Activated T-helper 9 cell treated with anti-CD3 and anti-CD28 coated beads, Interleukin-2, amount 50 U/mL, for 16 hours (primary cell): ENCODE data around the gene NUFIP2.
"Not testable (repeated sequence)": the region's sequence is repeated elsewhere in the genome, so short reads cannot be mapped to it uniquely, and the experiment has no call there.

ENCODE experiments used
- DNase-seq: peaks from one replicate; pipeline ENCODE4 v3.0.0-alpha.2; 2020; ENCODE audit warnings: low read depth

The NUFIP2 gene

DNA sequence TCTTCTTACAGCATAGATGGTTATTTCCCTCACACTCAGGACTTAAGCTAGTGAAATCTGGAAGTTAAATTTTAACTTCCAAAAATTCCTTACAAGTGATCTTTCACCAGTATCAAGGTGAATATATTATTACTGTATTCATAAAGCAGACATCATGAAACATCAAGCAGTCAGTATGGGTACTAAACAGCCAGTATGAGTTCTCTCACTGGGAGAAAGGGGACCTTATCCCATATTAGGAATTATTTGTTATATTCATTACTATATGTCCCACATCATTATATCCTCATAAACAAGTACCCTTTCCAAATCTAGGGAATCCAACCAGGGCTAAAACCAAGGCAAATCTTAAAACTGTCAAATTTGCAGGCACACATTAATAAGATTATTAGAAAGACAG, 15.3 kb downstream of the NUFIP2 start:
- DNase-seq: no peak

DNA sequence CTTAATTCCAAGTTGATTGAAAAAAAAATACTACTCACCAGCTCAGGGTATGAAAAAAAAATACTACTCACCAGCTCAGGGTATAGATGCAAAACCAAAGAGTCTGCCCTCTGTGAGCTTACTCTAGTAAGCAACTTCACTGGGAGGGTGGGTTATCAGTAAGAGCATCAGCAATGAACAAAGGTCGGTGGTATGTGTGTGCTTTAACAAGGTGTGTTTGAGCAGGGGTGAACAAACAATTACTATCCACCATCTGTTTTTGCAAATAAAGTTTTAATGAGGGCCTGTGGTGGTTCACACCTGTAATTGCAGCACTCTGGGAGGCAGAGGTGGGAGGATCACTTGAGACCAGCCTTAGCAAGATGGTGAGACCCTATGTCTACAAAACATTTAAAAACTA, 20.0 kb downstream of the NUFIP2 start:
- no peak for DNase-seq

DNA sequence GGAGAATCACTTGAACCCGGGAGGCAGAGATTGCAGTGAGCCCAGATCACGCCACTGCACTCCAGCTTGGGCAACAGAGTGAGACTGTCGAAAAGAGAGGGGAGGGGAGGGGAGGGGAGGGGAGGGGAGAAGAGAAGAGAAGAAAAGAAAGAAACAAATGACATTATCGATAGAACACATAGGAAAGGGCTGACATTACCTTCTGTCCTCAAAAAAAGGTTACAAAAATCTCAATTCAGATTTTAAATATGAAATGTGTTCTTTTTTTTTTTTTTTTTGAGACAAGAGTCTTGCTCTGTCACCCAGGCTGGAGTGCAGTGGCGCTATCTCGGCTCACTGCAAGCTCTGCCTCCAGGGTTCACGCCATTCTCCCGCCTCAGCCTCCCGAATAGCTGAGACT, 22.0 kb downstream of the NUFIP2 start:
- DNase-seq: not testable (repeated sequence)

DNA sequence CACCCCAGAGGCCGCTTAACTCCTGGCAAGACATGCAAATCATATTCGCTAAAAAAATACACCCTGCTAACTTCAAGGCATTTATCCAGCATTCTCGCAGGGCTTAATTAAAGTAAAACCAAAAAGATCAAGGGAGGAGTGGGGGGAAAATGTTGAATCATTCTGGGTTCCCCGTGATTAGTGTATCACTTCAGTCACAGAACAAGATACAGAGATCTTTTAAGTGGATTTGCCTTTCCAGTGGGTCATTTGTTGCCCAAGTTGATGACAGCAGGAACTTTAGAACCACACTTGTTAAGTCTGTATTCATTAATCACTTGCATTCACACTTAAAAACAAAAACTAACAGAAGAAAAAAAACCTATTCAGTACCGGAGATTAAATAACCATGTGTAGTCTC, 30.0 kb downstream of the NUFIP2 start:
- DNase-seq: no peak

DNA sequence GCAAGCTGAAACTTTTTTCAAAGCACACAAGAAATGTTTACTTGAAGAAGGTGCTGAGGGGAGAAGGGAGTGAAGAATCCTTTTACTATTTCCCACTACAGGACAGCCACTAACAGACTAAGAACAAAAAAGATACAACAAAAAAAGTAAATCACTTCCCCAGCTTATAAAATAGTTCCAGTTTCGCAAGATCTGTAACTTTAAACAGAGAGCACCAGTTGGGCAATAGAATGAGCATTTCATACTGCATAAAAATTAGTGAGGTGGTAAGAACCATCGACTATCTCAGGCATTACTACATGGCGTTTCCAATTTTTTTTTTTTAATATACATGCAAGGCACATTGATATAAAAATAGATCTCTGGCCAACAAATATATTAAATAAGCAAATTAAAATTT, 36.2 kb downstream of the NUFIP2 start:
- no peak for DNase-seq

DNA sequence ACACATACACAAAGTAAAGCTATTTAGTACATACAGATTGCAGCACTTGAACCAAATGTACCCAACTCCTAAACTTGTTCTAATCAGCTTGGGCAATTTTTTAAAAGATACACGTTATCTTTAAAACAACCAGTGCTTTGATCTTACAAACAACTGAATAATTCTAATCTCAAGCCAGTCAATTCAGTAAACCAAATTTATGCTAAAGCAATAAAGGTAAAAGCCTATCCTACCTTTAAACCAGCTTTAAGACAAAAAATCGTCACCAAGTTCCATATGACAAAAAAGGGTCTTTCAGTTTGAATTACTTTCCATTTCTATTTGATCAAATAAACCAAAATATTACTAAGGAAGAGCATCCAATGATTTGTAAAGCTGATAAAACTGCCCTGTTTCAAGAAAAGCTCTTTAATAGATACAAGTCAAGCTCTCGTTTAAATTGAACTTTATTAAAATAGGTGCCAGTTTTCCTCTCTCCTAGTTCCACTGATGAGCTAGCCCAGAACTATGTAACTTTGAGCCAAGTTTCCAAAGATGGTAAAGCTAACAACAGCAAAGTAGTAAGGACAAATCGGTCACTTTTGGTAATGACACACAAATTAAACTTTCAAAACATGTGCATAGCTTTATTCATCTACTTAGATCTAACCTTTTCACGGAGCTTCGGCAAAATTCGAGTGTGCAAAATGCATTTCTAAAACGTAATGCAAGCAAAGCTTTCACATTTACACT, 37.0 kb downstream of the NUFIP2 start:
- DNase-seq: no peak

DNA sequence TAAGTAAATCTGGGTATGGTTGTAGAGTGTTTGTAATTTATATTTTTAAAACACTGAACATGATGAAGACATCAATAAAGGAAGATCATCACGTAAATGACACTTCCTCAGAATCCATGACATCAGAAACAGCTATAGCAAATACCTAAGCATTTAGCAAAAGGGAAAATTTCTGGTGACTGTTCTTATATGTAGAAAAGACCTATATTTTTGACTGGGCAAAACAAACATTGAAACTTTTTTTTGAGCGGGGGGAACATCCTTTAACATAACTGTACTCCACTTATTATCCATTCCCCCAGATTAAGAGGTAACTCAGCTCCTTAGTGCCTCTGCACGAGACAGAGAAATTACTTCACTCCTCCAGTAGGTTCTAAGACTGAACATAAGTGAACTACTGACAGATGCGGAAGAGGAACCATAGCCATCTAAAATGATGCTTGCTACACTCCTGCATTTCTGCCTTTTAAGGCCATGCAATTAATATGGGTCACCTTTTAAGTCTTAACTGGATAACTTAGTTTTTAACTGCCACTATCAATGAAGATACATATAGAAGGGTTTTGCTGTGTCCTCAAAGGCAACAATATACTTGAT, 37.9 kb downstream of the NUFIP2 start:
- no peak for DNase-seq

DNA sequence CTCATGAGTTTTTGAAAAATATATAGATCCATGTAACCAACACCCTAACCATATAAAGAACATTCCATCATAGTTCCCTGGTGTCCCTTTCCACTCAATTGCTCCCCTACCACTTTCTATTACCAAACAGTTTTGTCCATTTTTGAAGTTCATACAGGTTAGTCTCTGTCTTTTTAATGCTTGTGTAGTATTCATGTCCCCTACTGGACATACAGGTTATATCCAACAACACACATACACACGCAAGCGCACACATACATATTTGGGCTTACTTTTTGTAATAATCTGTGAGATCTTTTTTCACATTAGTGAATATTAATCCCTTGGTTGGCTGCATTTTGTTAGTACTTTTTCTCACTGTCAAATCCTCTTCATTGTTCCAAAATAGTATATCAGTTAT, 40.9 kb downstream of the NUFIP2 start:
- no peak for DNase-seq

DNA sequence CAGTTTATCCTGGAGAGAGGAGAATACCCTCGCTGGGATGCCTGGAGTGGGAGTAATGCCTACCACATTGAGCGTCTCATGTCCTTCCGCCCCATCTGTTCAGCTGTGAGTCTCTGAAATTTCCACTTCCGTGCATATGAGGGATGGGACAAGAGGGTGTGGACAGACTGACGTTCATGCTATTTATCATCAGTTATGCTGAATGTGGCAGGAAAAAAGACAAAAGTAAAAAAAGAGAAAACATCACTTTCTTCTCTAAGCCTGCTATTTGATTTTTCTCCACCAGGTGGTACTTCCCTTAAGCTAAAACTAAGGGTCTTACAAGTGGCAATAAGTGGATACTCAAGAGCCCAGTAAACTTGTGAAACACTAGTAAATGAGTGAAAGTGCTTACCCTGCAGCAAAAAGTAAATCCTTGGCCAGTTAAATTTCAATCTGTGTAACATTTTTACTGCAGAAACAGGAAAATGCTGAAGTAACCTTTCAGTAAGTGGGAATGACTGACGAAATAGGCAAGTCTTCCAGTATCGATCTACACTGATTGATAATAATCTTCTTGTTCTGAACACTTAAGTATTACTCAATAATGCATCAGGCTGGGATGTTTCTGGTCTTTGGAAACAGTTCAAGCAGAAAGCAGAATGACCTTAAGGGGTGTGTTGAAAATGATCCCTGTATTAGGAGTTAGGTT, 41.7 kb downstream of the NUFIP2 start:
- DNase-seq: no peak

DNA sequence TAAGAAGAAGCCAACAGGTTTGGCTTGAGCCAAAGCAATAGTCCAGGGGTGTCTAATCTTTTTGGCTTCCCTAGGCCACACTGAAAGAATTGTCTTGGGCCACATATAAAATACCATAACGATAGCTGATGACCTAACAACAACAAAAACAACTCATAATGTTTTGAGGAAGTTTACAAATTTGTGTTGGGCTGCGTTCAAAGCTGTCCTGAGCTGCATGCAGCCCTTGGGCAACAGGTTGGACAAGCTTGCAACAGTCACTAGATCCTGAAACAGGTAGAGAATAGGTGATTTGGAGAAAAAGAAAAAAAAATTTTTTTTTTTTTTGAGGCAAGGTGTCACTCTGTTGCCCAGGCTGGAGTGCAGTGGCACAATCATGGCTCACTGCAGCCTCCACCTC, 42.8 kb downstream of the NUFIP2 start:
- DNase-seq: no peak

DNA sequence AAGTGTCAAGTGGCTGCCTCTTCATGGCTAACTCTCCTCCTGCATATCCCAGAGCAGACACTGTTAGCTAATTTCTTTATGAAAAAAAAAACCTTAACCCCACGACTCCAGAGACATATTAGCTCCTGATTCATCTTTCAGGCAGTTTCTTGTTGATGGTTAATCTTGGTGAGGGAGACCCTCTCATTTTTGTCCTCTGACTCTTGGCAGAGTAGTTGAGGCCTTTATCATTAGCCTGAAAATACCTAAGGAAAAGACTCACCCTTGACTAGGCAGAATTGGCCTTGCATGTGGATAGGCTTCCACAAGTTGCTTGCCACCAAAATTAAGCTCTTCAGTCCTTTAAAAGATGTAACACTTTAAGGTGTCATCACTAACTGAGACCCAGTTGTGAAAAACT, 43.3 kb downstream of the NUFIP2 start:
- DNase-seq: no peak

DNA sequence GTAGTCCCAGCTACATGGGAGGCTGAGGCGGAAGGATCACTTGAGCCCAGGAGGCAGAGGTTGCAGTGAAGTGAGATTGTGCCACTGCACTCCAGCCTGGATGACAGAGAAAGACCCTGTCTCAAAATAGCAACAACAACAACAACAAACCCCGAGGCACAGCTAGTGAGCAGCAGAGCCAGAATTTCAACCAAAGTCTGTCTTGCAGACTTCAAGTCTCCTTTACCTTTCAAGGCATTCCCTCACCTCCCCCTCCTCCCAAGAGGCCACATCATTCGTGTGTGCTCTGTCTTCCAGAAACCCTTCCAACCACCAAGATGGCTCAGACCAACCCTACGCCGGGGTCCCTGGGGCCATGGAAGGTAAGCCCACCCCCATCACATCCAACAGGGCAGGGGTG, 45.1 kb downstream of the NUFIP2 start:
- no peak for DNase-seq

DNA sequence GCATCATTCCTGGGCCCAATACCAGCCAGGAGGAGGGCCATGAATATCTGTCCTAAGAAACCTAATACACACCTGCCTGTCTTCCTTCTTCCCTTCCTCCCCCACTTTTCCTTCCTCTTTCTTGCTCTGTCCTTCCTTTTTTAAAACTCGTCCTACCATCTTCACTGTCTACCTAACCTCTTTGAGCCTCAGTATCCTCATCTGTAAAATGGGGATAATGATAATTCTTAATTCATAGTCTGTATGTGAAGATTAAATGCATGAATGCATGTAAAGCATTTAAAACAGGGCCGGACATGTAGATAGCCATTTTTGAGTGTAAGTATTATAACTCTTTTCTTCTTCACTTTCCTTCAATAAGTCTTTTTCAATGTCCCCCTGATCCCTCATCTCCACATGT, 46.7 kb downstream of the NUFIP2 start:
- no peak for DNase-seq

DNA sequence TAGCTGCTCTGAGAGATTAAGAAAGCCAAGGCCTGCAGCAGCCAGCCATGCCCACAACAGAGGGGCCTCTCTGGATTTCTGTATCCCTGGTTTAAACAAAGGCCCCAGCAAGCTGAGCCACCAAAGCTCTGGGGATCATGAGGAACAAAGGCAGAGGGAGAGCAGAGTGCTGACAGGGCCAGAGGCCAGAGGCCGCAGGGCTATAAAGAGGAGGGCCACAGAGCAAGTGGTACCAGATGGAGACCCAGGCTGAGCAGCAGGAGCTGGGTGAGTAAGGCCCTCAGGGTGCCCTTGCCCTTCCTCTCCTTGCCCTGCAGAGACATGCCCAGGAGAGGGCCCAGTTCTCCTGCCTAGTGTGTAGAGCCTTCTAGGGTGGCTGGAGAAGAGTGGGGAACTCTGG, 47.3 kb downstream of the NUFIP2 start, which contains the start of gene CRYBA1:
CRYBA1 (plus strand) TSS at position 232 of the 400 bp plus-strand sequence; CDS start at position 237, 5 bp downstream.
- DNase-seq: no peak

DNA sequence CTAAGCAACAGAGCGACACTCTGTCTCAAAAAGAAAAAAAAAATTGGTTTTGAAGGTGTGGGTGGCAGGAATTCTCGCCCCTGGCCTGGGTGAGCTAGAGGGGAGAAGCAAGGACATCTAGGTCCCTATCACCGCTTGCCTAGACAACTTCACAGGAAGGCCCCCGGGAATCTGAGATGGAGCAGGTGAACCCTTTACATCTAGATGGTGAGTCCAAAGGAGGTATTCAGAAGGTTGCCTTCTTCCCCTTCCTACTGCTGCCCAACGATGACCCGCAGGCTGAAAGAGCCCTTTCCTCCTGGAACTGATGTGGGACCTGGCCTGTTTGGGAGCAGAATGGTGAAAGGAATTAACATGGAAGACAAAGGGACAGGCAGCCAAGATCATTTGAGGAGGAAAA, 48.5 kb downstream of the NUFIP2 start:
- DNase-seq: no peak

DNA sequence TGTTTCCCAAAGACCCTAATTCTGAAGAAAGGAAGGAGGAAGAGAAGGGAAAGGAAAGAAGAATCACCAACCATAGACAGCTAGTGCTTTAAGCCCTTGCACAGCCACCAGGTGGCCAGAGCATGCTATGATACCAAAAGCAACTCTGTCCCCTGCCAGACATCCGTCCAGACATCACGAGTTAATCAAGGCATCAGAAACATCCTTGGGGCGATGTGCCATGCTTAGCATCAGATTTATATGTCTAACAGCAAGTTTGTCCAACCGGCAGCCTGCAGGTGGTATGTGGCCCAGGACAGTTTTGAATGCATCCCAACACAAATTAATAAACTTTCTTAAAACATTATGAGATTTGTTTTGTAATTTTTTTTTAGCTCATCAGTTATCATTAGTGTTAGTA, 50.2 kb downstream of the NUFIP2 start:
- DNase-seq: no peak

DNA sequence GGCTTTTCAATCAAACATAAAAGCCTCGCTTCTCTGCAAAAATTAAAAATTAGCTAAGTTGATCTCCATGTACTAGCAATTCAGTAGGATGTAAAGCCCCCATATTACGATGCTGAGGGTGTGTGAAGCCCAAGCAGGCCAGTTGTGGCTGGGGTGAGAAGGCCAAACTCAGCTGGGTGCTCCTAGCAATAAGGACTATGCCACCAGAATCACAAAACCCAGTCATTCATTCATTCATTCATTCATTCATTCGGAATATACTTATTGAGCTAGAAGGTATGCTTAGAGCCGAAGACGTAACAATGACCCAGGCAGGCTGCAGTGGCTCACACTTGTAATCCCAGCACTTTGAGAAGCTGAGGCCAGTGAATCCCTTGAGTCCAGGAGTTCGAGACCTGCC, 51.2 kb downstream of the NUFIP2 start:
- DNase-seq: no peak

DNA sequence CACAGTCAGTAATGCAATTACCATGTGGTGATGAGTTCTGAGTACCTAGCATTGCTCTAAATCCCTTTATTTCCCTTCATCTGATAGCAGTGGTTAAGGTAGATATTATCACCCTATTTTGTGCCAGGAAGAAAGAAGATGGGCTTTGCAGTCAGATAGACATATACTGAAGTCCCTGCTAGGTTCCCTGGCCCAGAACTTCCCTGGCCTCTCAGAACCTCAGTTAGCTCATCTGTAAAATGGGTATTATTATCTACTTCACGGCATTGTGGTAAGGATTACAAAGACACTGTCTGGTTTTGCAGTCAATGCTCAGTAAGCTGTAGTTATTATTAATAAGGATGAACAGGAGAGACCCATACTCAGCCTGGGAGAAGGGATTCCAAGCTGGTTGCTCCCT, 51.9 kb downstream of the NUFIP2 start:
- DNase-seq: no peak

DNA sequence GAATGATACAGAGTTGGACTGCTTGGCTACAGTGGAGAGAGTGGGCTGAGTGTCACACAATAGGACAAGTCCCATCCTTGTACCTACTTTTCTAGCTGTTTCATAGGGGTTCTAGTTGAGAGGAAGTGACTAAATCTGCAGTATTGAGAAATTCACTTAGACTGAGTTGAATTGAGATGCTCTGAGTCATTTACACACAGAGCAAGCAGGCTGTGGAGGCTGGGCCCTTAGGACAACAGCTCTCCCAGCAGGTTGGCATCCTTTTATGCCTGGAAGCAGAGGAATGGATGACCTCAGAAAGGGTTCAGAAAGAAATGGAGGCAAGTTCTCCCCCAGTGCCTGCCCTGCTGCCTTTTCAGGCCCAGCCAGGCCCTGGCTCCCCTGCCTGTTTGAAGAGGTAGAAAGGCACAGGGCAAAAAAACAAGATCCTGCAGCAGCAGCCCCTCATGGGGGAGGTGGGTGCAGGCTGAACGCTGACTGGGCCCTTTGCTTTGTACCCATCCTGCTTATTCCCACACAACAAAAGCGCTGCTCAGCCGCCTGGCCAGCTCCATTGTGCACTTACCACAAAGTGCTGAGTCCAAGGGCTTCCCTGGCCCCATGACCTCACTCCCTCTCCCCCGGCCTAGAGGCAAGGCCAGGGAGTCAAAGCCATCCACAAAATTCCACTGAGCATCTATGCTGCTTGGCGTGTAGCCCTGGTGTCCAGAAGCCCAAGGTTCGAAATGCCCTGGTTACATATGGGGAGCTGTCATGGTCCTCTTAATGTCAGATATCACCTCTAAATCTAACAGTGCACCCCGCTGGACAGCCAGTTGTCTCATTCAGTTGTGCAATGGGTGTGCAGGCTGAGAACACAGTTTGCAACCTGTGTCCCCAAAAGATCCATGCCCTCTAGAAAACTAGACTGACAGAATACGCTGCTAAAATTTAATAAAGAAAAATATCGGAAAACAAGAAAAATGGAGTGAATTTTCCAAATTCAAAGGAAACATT, 52.7 kb downstream of the NUFIP2 start:
- no peak for DNase-seq

DNA sequence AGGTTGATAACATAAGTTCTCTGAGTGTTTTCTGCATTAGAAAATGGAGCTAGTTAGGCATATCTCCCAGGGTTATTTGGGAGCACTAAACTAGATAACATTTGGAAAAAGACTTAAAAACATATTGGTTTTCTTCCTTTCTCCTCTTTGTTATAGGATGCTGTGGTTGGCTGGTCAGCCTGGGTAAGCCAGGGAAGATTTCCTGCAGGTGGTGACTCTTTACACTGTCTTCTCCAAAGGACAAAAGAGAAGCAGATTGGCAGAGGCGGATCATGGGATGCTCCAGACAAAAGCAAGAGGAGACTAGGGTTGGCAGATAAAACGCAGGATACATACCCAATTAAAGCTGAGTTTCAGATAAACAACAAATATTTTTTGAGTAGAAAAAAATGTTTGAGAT, 53.5 kb downstream of the NUFIP2 start:
- no peak for DNase-seq

DNA sequence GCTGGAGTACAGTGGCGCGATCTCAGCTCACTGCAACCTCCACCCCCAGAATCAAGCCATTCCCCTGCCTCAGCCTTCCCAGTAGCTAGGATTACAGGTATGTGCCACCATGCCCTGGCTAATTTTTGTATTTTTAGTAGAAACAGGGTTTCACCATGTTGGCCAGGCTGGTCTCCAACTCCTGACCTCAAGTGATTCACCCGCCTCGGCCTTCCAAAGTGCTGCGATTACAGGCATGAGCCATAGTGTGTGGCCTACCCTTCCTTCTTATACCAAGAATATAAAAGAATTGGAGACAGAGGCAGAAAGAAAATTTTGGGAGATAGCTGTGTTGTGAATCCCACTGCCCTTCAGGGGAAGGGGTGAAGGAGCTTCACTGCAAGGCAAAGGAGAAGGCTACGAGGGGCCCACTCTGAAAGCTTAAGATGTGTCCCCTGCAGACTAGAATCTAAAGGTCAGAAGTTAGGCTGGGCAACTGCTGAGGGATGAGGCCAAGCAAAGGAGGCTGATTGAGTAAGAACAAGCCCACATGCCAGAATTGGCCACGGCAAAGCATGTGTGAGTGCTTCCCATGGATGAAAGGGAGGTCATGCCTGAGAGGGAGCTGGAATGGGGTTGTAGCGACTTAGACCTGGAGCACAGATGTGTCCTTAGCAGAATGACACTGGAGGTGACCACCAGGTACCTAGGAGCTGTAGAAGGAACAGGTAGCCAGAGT, 55.7 kb downstream of the NUFIP2 start:
- no peak for DNase-seq
